NCI-H1105 treated with DMSO at 0.1 percent for 48 hours (cell line): ENCODE data around the gene MYO9B.
"Not testable (repeated sequence)": the region's sequence is repeated elsewhere in the genome, so short reads cannot be mapped to it uniquely, and the experiment has no call there.

Source experiments
- DNase-seq: peaks from one replicate; lab custom pipeline; 2025; lab: John Stamatoyannopoulos, UW

Gene MYO9B

DNA sequence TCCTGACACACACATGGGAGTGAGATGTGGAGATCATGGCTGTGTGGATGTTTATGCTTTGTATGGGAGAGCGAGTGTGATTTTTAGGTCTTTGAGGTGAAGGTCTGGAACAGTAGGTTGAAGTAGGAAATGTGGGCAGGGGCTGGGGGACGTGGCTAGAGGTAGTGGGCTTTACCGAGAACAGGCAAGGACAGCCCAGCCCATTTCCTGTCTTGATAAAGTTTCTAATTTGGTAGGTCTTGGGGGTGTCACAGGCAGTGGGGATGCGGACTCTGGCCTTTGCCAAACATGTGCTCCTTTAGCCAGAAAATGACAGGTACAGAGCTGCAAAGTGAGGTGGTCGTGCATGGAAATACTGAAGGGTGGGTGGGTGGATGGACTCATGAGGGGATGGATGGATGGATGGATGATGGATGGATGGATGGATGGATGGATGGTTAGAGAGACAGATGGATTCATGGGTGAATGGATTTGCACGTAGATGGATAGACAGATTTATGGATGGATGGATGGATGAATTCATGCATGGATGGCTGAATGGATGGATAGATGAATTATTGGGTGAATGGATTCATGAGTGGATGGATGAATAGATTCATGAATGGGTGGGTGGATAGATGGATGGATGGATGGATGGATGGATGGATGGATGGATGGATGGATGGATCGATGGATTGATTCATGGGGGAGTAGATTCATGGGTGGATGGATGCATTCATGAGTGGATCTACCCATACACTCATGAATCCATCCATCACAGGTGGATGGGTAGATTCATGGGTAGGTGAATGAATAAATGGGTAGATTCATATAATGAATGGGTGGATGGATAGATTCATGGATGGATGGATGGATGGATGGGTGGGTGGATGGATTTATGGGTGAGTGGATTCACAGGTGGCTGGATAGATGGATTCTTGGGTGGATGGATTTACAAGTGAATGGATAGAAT is 70.2 kb downstream of the MYO9B start:
- no peak for DNase-seq

DNA sequence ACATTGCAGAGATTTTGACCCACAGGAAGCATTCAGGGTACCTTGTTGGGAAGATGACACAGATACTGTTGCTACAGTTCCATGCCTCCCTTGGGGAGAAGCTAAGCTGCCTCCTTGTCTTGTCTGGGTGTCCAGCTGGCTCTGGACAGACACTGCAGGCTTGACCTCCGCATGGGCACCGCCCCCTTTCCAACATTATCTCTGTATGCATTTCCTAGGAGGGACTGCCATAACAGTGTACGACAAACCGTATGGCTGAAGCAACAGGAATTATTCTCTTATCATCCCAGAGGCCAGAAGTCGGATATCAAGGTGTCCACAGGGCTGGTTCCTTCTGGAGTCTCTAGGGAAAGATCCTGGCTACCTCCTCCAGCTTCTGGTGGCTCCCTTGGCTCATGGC is 72.6 kb downstream of the MYO9B start:
- DNase-seq = no peak

DNA sequence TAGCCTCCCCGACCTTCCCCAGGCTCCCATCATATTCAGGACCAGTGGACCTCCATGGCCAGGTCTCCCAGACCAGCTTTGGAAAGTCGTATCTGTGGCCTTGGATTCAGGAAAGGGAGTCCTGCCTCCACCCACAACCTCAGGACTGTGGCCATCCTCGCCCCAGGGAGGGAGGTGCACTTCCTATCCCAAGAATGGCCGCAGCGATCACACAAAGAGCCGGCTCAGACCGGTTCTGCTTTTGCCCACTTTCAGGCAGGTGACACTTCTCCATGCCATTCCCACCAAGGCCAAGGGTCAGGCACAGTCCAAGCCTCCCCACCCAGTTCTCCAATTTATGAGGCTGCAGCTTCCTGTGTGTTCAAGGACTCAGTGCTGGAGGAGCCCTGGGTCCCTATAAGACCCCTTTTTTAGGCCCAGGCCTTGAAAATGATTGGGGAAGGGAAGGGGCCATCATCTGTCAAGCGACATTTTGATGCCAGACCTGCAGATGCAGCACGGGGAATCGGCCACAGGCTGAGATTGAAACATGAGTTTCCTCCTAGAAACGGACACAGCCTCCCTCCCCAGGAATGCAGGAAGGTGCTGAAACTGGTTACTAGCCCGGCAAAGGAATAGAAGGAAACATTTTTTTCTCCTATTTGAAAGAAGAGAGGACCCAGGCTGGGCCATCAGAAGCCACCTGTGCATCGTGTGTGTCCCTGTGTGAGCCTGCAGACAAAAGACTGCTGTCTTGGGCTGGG is 74.0 kb downstream of the MYO9B start:
- no peak for DNase-seq

DNA sequence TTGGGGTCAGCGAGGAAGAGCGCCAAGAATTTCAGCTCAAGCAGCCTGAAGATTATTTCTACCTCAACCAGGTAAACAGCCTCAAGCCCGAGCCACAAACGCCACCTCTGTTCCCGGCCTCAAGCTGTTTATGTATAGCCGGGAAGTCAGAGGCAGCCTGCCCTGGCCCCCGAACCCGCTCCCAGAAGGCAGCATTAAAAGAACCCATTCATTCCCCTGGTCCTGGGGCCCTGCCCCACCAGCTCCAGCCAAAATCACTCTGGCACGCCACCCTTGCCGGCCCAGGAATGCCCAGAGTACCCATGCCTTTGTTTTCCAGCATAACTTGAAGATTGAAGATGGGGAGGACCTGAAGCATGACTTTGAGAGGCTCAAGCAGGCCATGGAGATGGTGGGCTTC is 78.4 kb downstream of the MYO9B start:
- no peak for DNase-seq

GRCh38 chr19:17155251-17155650 is 79.7 kb downstream of the MYO9B start:
- DNase-seq = no peak

DNA sequence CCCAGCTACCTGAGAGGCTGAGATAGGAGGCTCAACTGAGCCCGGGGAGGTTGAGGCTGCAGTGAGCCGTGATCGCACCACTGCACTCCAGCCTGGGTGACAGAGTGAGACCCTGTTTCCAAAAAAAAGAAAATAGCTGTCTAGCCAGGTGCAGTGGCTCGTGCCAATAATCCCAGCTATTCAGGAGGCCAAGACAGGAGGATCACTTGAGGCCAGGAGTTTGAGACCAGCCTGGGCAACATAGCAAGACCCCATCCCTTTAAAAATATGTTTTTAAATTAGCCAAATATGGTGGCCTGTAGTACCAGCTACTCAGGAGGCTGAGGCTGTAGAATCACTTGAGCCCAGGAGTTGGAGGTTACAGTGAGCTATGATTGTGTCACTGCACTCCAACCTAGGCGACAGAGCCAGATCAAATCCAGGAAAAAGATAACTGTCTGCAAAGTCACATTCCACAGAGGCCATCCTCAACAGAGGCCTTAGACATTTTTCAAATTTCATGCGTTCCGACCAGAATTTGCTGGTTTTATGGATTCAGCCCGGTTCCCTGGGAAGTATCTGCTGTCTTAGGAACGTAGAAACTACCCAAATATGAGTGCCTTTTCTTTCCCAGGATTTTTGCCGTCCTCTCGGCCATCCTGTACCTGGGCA is 80.8 kb downstream of the MYO9B start:
- no peak for DNase-seq

DNA sequence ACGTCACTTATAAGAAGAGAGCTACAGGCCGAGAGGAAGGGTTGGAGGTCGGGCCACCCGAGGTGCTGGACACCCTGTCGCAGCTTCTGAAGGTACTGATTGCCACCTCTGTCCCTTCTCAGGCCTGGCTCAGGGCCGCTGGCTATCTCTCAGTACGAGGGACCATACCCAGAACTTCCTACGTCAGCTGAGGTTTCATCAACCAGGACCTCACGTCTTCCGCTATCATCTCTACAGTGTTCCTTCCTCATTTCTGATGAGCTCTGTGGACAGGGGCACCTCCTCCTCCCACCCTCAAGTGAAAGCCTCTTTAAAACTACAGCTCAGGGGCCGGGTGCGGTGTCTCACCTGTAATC is 81.3 kb downstream of the MYO9B start:
- no peak for DNase-seq

DNA sequence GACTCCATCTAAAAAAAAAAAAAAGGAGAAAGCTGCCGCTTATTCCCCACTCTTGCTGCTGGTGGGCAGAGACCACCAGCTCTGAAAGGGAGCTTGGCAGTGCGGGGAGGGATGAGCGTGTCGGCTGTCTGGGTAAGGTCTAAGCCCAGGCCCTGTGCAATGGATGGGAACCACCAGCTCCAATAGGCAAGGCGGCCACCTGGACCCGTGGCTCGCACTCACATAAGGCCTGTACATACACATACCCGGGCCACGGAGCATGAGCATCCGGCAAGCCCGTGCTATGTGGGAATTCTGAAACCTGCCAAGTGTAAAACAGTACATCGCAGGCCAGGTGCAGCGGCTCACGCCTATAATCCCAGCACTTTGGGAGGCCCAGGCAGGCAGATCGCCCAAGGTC is 83.0 kb downstream of the MYO9B start:
- no peak for DNase-seq

- DNase-seq = no peak
Observed at GRCh38 chr19:17159466-17160393, 84.2 kb downstream of the MYO9B start.

- DNase-seq = no peak
Observed at GRCh38 chr19:17160908-17161307, 85.3 kb downstream of the MYO9B start.

- not testable (repeated sequence) for DNase-seq
Observed at GRCh38 chr19:17162131-17162530, 86.6 kb downstream of the MYO9B start.

DNA sequence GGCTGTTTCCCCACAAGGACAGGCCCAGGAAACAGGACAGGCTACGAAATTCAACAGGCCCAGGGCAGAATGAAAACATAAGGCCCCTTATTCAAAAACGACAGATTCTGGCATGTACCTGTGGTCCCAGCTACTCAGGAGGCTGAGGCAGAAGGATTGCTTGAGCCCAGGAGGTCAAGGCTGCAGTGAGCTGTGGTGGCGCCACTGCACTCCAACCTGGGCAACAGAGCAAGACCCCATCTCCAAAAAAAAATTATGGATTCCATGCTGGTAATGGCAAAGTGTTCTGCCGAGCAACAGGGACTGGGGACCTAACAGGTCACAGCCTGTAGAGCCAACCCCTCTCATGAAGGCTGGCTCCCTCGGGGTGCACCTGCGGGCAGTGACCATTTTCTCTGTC is 87.0 kb downstream of the MYO9B start:
- DNase-seq = no peak

GRCh38 chr19:17163652-17164051 is 88.1 kb downstream of the MYO9B start:
- DNase-seq = no peak

DNA sequence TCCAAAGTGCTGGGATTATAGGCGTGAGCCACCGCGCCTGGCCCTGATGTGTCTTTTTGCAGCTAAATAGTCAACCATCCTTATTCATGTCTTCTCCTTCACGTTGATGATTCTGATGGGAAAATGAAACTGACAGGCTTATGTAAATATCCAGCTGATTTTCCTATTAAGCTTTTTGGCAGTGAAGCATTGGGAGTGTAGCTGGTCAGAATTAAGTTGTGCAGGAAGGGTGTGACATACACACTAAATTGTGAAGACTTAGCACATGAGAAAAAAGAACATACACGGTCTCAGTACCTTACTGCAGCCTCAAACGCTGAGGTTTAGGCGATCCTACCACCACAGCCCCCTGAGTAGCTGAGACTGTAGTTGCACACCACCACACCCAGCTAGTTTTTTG is 89.1 kb downstream of the MYO9B start:
- DNase-seq = no peak

- no peak for DNase-seq
Observed at GRCh38 chr19:17165715-17166114, 90.1 kb downstream of the MYO9B start.

DNA sequence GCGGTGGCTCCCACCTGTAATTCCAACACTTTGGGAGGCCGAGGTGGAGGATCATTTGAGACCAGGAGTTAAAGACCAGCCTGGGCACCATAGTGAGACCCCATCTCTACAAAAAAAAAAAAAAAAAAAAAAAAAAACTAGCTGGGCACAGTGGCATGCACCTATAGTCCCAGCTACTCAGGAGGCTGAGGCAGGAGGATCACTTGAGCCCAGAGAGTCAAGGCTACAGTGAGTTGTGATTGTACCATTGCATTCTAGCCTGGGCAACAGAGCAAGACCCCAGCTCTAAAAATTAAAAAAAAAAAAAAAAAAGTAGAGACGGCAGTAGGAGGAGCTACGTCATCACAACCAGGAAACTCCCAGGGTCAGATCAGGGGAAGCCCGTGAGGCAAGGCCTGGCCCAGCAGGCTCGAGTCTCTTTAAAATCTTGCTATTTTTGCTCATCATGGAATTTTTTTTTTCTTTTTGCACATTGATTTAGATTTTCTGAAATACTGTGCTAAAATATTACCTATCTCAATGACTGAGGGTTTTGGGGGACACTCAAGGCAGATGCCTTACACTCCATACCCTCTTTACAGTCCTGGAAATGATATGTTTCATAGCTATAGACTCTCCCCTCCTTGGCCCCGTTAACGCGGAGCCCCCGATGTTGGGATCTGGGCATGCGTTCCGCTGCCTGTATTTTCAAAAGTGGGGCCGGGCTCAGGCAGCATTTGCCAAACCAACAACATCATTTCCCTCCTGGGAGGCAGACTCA is 95.1 kb downstream of the MYO9B start:
- no peak for DNase-seq

DNA sequence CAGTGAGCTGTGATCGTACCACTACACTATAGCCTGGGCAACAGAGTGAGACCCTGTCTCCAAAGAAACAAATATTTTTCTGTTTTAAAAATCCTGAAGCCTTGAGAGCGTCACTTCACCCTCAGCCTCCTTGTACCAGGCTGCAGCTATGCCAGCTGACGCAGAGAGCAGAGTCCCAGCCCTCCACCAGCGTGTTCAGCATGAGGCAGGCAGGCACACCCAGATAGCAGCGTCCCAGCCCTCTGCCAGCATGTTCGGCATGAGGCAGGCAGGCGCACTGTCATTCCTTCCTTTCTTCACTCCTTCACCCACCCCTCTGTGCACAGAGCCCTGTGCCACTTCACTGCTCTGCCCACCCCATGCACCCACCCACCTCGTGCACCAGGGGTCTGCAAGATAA is 96.3 kb downstream of the MYO9B start:
- no peak for DNase-seq

- DNase-seq = no peak
Observed at GRCh38 chr19:17172624-17173345, 97.2 kb downstream of the MYO9B start.

DNA sequence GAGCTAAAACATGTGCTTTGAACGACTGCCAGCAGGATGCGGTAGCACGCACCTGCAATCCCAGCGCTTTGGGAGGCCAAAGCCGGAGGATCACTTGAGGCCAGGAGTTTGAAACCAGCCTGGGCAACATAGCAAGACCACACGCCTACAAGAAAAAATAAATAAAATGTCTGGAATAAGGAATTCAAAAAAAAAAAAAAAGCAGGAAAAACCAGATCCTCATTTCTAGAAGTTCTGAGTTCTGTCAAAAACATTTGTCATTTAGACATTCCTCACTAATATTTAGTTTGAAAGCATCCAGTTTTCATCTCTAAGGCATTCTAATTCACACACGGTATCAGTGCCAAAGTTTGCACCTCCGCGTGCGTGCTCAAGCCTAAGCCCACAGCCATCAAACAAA is 102.7 kb downstream of the MYO9B start:
- no peak for DNase-seq

GRCh38 chr19:17180997-17181702 is 105.6 kb downstream of the MYO9B start:
- no peak for DNase-seq
